Measurements from ENCODE around the gene OR2B6. TPM values are rescaled to one million over a fixed set of nuclear protein-coding genes. Genes with fewer than 3 reads are reported as not detected.

Gene OR2B6
- total RNA-seq, 2 donors from 2014 or later = not detected

- no peak for TF ChIP-seq CTCF (IDR thresholded peaks at IDR 0.05)
- DNase-seq (ENCODE audit: low spot score) = no peak
- Histone ChIP-seq H3K36me3 (no peaks in the 10 kb centered on the region), H3K27ac (no peak overlapping the region), H3K4me1 (no peaks in the 10 kb centered on the region), H3K27me3 (no peaks in the 10 kb centered on the region), H3K4me3 (no peak overlapping the region), H3K9me3 (no peaks in the 10 kb centered on the region)
Measured at GRCh38 chr6:28005152-28005890, 48.3 kb downstream of the OR2B6 start.

GRCh38 chr6:28005975-28006374 is 48.9 kb downstream of the OR2B6 start:
- Histone ChIP-seq H3K36me3 (no peaks in the 10 kb centered on the region), H3K27me3 (no peaks in the 10 kb centered on the region), H3K27ac (no peak overlapping the region), H3K9me3 (no peaks in the 10 kb centered on the region), H3K4me1 (no peaks in the 10 kb centered on the region), H3K4me3 (no peak overlapping the region)
- TF ChIP-seq CTCF (IDR thresholded peaks at IDR 0.05) = no peak
- DNase-seq (ENCODE audit: low spot score) = no peak

Other genes with a start within 250 kb of the OR2B6 start
- not detected for gene OR2B2, start 44.8 kb upstream of the OR2B6 start, total RNA-seq
- 1 to 10 TPM in 1 of 2 donors, under 1 TPM in 1; 0.47 to 1.1 TPM for gene ZNF165, start 123.3 kb downstream of the OR2B6 start, total RNA-seq
- gene ZSCAN16, start 167.4 kb downstream of the OR2B6 start, total RNA-seq = 1 to 10 TPM; 1.2 to 3.1 TPM
- 10 to 100 TPM; 10.4 to 13.1 TPM for gene ZKSCAN8, start 184.6 kb downstream of the OR2B6 start, total RNA-seq